ENCODE data around the gene PPM1H. TPM values are rescaled to one million over a fixed set of nuclear protein-coding genes. Genes with fewer than 3 reads are reported as not detected.

Gene PPM1H
- total and polyA plus RNA-seq, 8 donors = 0.29 to 12.5 (median 3.7) TPM

DNA sequence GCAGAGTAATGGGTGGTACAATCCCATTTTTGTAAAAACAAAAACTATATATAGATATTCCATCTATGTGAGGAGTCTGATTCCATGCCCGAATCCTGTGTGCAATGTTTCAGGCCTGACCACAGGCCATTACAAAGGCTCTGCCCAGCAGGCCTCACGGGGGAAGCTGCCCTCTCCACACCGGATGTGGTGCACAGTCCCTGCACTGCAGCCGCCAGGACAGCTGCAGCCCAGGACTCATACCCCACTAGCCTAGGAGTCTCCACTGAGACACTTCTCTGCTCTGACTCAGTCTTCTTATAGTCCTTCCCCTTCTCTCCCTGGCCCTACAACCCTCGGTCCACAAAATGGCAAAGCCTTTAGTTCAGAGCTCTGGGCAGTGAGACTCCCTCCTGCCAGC, 190.4 kb downstream of the PPM1H start:
- intact Hi-C loops (cut with DNase I; ENCODE audit: low total_unique reads) = no loop called here
- TF ChIP-seq, protein P1, sequence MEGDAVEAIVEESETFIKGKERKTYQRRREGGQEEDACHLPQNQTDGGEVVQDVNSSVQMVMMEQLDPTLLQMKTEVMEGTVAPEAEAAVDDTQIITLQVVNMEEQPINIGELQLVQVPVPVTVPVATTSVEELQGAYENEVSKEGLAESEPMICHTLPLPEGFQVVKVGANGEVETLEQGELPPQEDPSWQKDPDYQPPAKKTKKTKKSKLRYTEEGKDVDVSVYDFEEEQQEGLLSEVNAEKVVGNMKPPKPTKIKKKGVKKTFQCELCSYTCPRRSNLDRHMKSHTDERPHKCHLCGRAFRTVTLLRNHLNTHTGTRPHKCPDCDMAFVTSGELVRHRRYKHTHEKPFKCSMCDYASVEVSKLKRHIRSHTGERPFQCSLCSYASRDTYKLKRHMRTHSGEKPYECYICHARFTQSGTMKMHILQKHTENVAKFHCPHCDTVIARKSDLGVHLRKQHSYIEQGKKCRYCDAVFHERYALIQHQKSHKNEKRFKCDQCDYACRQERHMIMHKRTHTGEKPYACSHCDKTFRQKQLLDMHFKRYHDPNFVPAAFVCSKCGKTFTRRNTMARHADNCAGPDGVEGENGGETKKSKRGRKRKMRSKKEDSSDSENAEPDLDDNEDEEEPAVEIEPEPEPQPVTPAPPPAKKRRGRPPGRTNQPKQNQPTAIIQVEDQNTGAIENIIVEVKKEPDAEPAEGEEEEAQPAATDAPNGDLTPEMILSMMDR (IDR thresholded peaks at IDR 0.05) = no peak
- TF ChIP-seq EP300 (IDR thresholded peaks at IDR 0.05) (no peak), POLR2AphosphoS5 (IDR thresholded peaks at IDR 0.05) (no peak), POLR2A (IDR thresholded peaks at IDR 0.05) (no peak)
- WGBS, 5 donors = 76 to 93% (median 81%) methylated on average over 5 of the region's 5 CpGs

DNA sequence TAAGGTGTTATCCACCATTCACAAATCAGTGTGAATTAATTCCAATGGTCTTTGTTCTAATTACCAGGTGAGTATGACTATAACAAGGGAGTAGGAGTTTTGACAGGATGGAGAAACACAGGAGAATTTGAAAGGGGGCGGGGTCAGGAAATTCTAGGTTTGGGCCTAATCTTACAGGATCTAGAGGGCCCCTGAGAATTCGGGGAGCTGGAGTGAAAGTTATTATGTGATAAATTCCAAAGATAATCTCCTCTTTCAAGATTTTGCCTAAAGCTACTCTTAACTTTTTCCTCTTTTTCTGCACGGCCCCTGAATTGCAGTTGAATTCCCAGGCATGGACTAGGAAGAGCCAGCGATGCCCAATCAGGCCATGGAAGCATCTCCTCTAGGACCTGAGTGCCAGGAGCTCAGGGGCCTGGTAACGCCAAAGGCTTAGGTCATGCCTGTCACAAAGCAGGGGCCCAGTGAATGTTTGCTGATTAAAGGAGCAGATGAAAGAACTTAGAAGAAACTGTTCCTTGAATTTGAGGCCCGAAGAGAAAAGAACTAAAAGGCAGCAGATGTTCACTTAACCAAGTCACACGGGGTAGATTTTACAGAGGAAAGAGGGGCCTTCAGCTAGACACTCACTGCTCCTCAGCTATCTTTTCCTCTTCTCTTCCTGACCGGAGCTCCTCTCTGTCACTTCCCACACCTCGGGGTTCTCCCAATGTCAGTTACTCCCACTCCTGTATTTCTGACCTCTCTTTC, 195.5 kb downstream of the PPM1H start:
- WGBS, 5 donors = 64 to 78% (median 73%) methylated on average over 9 of the region's 9 CpGs
- Histone ChIP-seq H3K36me3 (no peaks in the 10 kb centered on the region), H3K4me1 (peaks cover 0 to 11% (median 0%) of the 10 kb centered on the region in 4 donors), H3K9me3 (no peaks in the 10 kb centered on the region), H3K27ac (no peak overlapping the region), H3K27me3 (no peaks in the 10 kb centered on the region), H3K4me3 (no peak overlapping the region)
- intact Hi-C loops (cut with DNase I; ENCODE audit: low total_unique reads) = no loop called here
- TF ChIP-seq, protein P1 (IDR thresholded peaks at IDR 0.05) = no peak
- no peak for TF ChIP-seq EP300 (IDR thresholded peaks at IDR 0.05)
- no peak for DNase-seq

More for the DNA sequence above, 190.4 kb downstream of the PPM1H start:
- Histone ChIP-seq H3K36me3 (no peaks in the 10 kb centered on the region), H3K9me3 (no peaks in the 10 kb centered on the region), H3K27ac (peak overlapping the region in 1 of 5 donors; percentile 50), H3K27me3 (no peaks in the 10 kb centered on the region), H3K4me1 (peaks cover 0 to 8% (median 0%) of the 10 kb centered on the region in 4 donors), H3K4me3 (no peak overlapping the region)
- no peak for DNase-seq

DNA sequence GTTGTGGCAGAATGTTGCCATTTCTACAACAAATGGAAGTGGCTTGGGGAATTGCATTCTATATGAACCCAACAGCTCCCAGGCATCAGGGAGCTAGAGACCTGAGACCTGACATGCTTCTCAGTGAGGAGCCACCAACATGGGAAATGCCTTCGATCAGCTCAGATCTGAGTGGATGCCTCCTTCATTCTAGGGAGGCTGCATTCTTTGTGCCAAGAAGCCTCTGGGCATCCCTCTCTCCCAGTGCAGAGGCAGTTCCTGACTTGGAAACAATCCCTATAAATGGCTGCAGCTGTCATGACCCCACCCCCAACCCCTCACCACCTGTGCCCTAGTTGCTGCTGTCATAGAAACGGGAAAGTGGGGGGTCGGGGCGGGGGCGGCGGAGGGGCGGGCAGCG, 196.3 kb downstream of the PPM1H start:
- H3K4me3 ChIP-seq = no peak overlapping the region
- no peak for DNase-seq
- no peak for TF ChIP-seq POLR2A (IDR thresholded peaks at IDR 0.05)

DNA sequence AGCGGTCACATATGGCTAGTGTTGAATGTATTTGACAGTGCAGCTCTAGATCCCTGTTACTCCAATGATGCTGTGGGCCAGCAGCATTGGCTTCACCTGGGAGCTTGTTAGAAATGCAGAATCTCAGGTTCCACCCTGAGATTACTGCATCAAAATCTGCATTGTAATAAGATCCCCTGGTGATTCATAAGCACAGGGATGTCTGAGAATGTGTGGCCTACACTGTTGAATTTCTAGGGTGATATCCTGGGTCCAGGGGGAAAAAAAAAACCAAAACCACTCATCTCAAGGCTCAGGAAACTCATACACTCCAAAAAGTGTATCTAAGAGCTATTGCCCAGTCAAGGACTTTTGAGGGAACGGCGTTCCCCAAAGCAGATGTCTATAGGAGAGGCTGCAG, 196.8 kb downstream of the PPM1H start:
- intact Hi-C loops (cut with DNase I; ENCODE audit: low total_unique reads) = no loop called here
- Histone ChIP-seq H3K27ac (no peak overlapping the region), H3K4me3 (no peak overlapping the region), H3K4me1 (peaks cover 0 to 14% (median 1%) of the 10 kb centered on the region in 4 donors), H3K36me3 (no peaks in the 10 kb centered on the region), H3K27me3 (no peaks in the 10 kb centered on the region), H3K9me3 (no peaks in the 10 kb centered on the region)
- WGBS, 5 donors = 96 to 98% (median 98%) methylated on average over 3 of the region's 3 CpGs
- DNase-seq = no peak
- TF ChIP-seq POLR2A (IDR thresholded peaks at IDR 0.05) (no peak), EP300 (IDR thresholded peaks at IDR 0.05) (no peak)

More for the DNA sequence above, 196.3 kb downstream of the PPM1H start:
- peaks cover 0 to 11% (median 0%) of the 10 kb centered on the region in 4 donors for H3K4me1 ChIP-seq
- no peaks in the 10 kb centered on the region for H3K36me3 ChIP-seq
- H3K27ac ChIP-seq = no peak overlapping the region
- H3K27me3 ChIP-seq = no peaks in the 10 kb centered on the region
- H3K9me3 ChIP-seq = no peaks in the 10 kb centered on the region
- 88 to 94% (median 92%) methylated on average over 8 of the region's 8 CpGs for WGBS, 5 donors
- intact Hi-C loops (cut with DNase I; ENCODE audit: low total_unique reads) = no loop called here

DNA sequence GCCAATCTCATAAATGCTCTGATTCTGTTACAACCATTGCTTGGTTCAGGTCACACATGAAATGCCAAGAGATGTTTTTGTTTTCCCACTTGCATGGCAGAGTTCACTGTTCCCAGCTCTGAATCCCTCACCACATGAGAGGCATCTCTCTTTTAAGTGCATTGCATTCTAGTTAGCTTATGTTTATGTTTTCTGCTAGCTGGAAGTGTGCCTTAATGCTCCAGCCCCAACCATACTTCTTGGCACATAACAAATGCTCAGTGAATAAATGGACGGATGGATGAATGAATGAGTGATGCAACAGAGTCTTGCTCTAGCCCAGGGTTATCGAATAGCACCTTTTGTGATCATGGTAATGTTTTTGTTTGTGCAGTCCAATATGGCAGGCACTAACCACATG, 197.3 kb downstream of the PPM1H start:
- intact Hi-C loops (cut with DNase I; ENCODE audit: low total_unique reads) = no loop called here
- Histone ChIP-seq H3K4me1 (peaks cover 0 to 19% (median 4%) of the 10 kb centered on the region in 4 donors), H3K27me3 (no peaks in the 10 kb centered on the region), H3K36me3 (no peaks in the 10 kb centered on the region), H3K27ac (no peak overlapping the region), H3K9me3 (no peaks in the 10 kb centered on the region), H3K4me3 (no peak overlapping the region)
- 91 to 94% (median 93%) methylated on average over 2 of the region's 2 CpGs for WGBS, 5 donors
- DNase-seq = no peak
- TF ChIP-seq POLR2AphosphoS5 (IDR thresholded peaks at IDR 0.05) (no peak), POLR2A (IDR thresholded peaks at IDR 0.05) (no peak), EP300 (IDR thresholded peaks at IDR 0.05) (no peak)
- TF ChIP-seq, protein P1 (IDR thresholded peaks at IDR 0.05) = no peak

Measured in stomach (tissue), 9 donors.